ENCODE data around the gene ERCC1. TPM values are rescaled to one million over a fixed set of nuclear protein-coding genes. Genes with fewer than 3 reads are reported as not detected.

The ERCC1 gene
- total RNA-seq, result 73.0 and 88.9 TPM in 2 replicates

- DNase-seq (ENCODE audit: low read depth), result peak; percentile 95
Observed at GRCh38 chr19:45423589-45424190, at the start of gene ERCC1. Gene ERCC1, minus strand, starts transcription at chr19:45423917. Its CDS starts 543 bp downstream, at chr19:45423374.

DNA sequence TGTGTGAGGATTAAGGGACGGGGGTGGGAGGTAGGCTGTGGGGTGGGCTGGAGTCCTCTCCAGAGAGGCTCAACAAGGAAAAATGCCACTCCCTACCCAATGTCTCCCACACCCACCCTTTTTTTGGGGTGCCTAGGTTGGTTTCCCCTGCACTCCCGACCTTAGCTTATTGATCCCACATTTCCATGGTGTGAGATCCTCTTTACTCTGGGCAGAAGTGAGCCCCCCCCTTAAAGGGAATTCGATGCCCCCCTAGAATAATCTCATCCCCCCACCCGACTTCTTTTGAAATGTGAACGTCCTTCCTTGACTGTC, 49.6 kb upstream of the ERCC1 start:
- no peak for DNase-seq (ENCODE audit: low read depth)
- H3K4me3 ChIP-seq (ENCODE audit: low read depth, low read length), result no peak overlapping the region

More at GRCh38 chr19:45423589-45424190, at the start of gene ERCC1:
- peak within 1 kb of the TSS; percentile 81 for H3K4me3 ChIP-seq (ENCODE audit: low read depth, low read length)
- TF ChIP-seq, protein P1, sequence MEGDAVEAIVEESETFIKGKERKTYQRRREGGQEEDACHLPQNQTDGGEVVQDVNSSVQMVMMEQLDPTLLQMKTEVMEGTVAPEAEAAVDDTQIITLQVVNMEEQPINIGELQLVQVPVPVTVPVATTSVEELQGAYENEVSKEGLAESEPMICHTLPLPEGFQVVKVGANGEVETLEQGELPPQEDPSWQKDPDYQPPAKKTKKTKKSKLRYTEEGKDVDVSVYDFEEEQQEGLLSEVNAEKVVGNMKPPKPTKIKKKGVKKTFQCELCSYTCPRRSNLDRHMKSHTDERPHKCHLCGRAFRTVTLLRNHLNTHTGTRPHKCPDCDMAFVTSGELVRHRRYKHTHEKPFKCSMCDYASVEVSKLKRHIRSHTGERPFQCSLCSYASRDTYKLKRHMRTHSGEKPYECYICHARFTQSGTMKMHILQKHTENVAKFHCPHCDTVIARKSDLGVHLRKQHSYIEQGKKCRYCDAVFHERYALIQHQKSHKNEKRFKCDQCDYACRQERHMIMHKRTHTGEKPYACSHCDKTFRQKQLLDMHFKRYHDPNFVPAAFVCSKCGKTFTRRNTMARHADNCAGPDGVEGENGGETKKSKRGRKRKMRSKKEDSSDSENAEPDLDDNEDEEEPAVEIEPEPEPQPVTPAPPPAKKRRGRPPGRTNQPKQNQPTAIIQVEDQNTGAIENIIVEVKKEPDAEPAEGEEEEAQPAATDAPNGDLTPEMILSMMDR (IDR thresholded peaks at IDR 0.05; ENCODE audit: insufficient read depth, low read depth, low read length), result no peak

DNA sequence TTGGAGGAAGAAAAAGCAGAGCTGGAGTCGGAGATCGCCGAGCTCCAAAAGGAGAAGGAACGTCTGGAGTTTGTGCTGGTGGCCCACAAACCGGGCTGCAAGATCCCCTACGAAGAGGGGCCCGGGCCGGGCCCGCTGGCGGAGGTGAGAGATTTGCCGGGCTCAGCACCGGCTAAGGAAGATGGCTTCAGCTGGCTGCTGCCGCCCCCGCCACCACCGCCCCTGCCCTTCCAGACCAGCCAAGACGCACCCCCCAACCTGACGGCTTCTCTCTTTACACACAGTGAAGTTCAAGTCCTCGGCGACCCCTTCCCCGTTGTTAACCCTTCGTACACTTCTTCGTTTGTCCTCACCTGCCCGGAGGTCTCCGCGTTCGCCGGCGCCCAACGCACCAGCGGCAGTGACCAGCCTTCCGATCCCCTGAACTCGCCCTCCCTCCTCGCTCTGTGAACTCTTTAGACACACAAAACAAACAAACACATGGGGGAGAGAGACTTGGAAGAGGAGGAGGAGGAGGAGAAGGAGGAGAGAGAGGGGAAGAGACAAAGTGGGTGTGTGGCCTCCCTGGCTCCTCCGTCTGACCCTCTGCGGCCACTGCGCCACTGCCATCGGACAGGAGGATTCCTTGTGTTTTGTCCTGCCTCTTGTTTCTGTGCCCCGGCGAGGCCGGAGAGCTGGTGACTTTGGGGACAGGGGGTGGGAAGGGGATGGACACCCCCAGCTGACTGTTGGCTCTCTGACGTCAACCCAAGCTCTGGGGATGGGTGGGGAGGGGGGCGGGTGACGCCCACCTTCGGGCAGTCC, 49.0 kb upstream of the ERCC1 start:
- TF ChIP-seq, protein P1 (IDR thresholded peaks at IDR 0.05; ENCODE audit: insufficient read depth, low read depth, low read length), result no peak
- DNase-seq (ENCODE audit: low read depth), result no peak
- peak overlapping the region; percentile 39 for H3K4me3 ChIP-seq (ENCODE audit: low read depth, low read length)

More for the DNA sequence above, 49.6 kb upstream of the ERCC1 start:
- TF ChIP-seq, protein P1 (IDR thresholded peaks at IDR 0.05; ENCODE audit: insufficient read depth, low read depth, low read length), result no peak

GRCh38 chr19:45471931-45472562, 48.3 kb upstream of the ERCC1 start:
- H3K4me3 ChIP-seq (ENCODE audit: low read depth, low read length), result peak overlapping the region; percentile 39
- TF ChIP-seq, protein P1 (IDR thresholded peaks at IDR 0.05; ENCODE audit: insufficient read depth, low read depth, low read length), result no peak
- no peak for DNase-seq (ENCODE audit: low read depth)

GRCh38 chr19:45471111-45471930, 47.6 kb upstream of the ERCC1 start:
- H3K4me3 ChIP-seq (ENCODE audit: low read depth, low read length), result no peak overlapping the region
- TF ChIP-seq, protein P1 (IDR thresholded peaks at IDR 0.05; ENCODE audit: insufficient read depth, low read depth, low read length), result no peak
- no peak for DNase-seq (ENCODE audit: low read depth)

- no peak overlapping the region for H3K4me3 ChIP-seq (ENCODE audit: low read depth, low read length)
- DNase-seq (ENCODE audit: low read depth), result no peak
Observed at GRCh38 chr19:45470762-45471081, 47.0 kb upstream of the ERCC1 start.

More at GRCh38 chr19:45470762-45471081, 47.0 kb upstream of the ERCC1 start:
- TF ChIP-seq, protein P1 (IDR thresholded peaks at IDR 0.05; ENCODE audit: insufficient read depth, low read depth, low read length), result no peak

All from fibroblast of villous mesenchyme (primary cell).